Prostate gland (tissue), 2 donors: ENCODE data around the gene SH2D6. TPM values are rescaled to one million over a fixed set of nuclear protein-coding genes. Genes with fewer than 3 reads are reported as not detected.

ENCODE experiments used
- DNase-seq: peaks from one replicate; pipeline ENCODE4 v3.0.0-alpha.2; 2019; ENCODE audit warnings: low spot score
- H3K27ac ChIP-seq, 2 donors: fragments of 200-600 bp; sonication (generic); 2 replicates each; pipeline ENCODE4 v1.5.1; 2017 to 2019
- H3K27me3 ChIP-seq: fragments of 200-600 bp; sonication (generic); replicated peaks from 2 replicates; pipeline ENCODE4 v1.5.1; 2019; ENCODE audit not compliant: insufficient read depth
- H3K36me3 ChIP-seq, 2 donors: fragments of 200-600 bp; sonication (generic); 1 replicate in 1 of 2; 2 replicates in 1 of 2; pipeline versions ENCODE4 v1.5.1 to v1.8.1; 2017 to 2019
- H3K4me1 ChIP-seq: fragments of 200-600 bp; sonication (generic); replicated peaks from 2 replicates; pipeline ENCODE4 v1.5.1; 2019
- H3K4me3 ChIP-seq, 2 donors: fragments of 200-600 bp; sonication (generic); 2 replicates each; pipeline ENCODE4 v1.5.1; 2017 to 2019
- H3K9me3 ChIP-seq: fragments of 200-600 bp; sonication (generic); 2 replicates; pipeline ENCODE4 v1.5.1; 2017
- CTCF ChIP-seq, 4 experiments: fragments of 200-600 bp in 2 of 4; fragments of 450-650 bp in 2 of 4; sonication (generic) in 2 of 4; IDR thresholded peaks; 1 replicate in 3 of 4; 2 replicates in 1 of 4; pipeline ENCODE4 v1.5.1; 2016 to 2019; ENCODE audit warnings: antibody characterized with exemption in 4 of 4, mild to moderate bottlenecking in 2 of 4, moderate library complexity in 2 of 4
- POLR2A ChIP-seq: fragments of 450-650 bp; IDR thresholded peaks from one replicate; pipeline ENCODE4 v1.6.1; 2016; ENCODE audit warnings: antibody characterized with exemption, mild to moderate bottlenecking
- POLR2AphosphoS5 ChIP-seq: sonication (generic); formaldehyde crosslinking; IDR thresholded peaks from one replicate; pipeline ENCODE4 v1.6.1; 2017; ENCODE audit warnings: antibody characterized with exemption
- WGBS: methylation state at CpG from one replicate; pipeline ENCODE4 v1.1.5; 2018; 5-methylcytosine and 5-hydroxymethylcytosine counted together
- intact Hi-C: fragments of 100-400 bp; cut with DNase I; formaldehyde crosslinking; loops from one replicate; pipeline ENCODE4 v1.14.2; 2022
- total RNA-seq, 2 donors: library from RNA; depleted of rRNA; stranded (reverse); fragments of >200 nt; gene quantifications; one replicate each; pipeline ENCODE4 v1.1.0, GENCODE V29; 2016

Gene SH2D6
- total RNA-seq, 2 donors from 2014 or later, result 0.23 to 1.8 TPM

GRCh38 chr2:85414761-85415553 is 3.6 kb upstream of the SH2D6 start:
- intact Hi-C loops, result loop anchor here (5.0 kb wide), 1 partner anchor 192 kb away; no protein-coding TSS in a partner anchor
- WGBS, result 86% methylated on average over 7 of the region's 7 CpGs
- Histone ChIP-seq H3K36me3 (no peaks in the 10 kb centered on the region), H3K9me3 (no peaks in the 10 kb centered on the region), H3K4me1 (peaks cover 14% of the 10 kb centered on the region), H3K4me3 (no peak overlapping the region), H3K27me3 (no peaks in the 10 kb centered on the region), H3K27ac (no peak overlapping the region)
- TF ChIP-seq CTCF (IDR thresholded peaks at IDR 0.05) (no peak), POLR2A (no peak), POLR2AphosphoS5 (no peak)
- DNase-seq, result no peak

- intact Hi-C loops, result loop anchor here (5.0 kb wide), 1 partner anchor 191 kb away; no protein-coding TSS in a partner anchor
- H3K9me3 ChIP-seq, result no peaks in the 10 kb centered on the region
- H3K4me3 ChIP-seq, result no peak overlapping the region
- WGBS, result 80% methylated on average over 12 of the region's 12 CpGs
- no peak overlapping the region for H3K27ac ChIP-seq
- no peaks in the 10 kb centered on the region for H3K36me3 ChIP-seq
- H3K4me1 ChIP-seq, result peaks cover 19% of the 10 kb centered on the region
- no peaks in the 10 kb centered on the region for H3K27me3 ChIP-seq
- TF ChIP-seq CTCF (IDR thresholded peaks at IDR 0.05) (no peak), POLR2A (no peak), POLR2AphosphoS5 (no peak)
- DNase-seq, result no peak
Observed at GRCh38 chr2:85415980-85416650, 2.4 kb upstream of the SH2D6 start.

GRCh38 chr2:85419009-85419675 is 628 bp downstream of the SH2D6 start:
- Histone ChIP-seq H3K4me3 (peak overlapping the region; percentile 52 to 57), H3K9me3 (no peaks in the 10 kb centered on the region), H3K36me3 (no peaks in the 10 kb centered on the region), H3K4me1 (peaks cover 25% of the 10 kb centered on the region), H3K27me3 (no peaks in the 10 kb centered on the region), H3K27ac (peak overlapping the region; percentile 89)
- no peak for DNase-seq
- intact Hi-C loops, result loop anchor here (5.0 kb wide), 1 partner anchor 188 kb away; no protein-coding TSS in a partner anchor
- 54% methylated on average over 16 of the region's 17 CpGs for WGBS
- TF ChIP-seq POLR2AphosphoS5, result no peak
- TF ChIP-seq POLR2A, result no peak
- no peak for TF ChIP-seq CTCF (IDR thresholded peaks at IDR 0.05)

GRCh38 chr2:85420536-85421259 is 2.2 kb downstream of the SH2D6 start:
- Histone ChIP-seq H3K4me1 (peaks cover 25% of the 10 kb centered on the region), H3K4me3 (no peak overlapping the region), H3K27me3 (no peaks in the 10 kb centered on the region), H3K27ac (peak overlapping the region; percentile 90), H3K36me3 (no peaks in the 10 kb centered on the region), H3K9me3 (no peaks in the 10 kb centered on the region)
- intact Hi-C loops, result loop anchor here (2.0 kb wide), 1 partner anchor 132 kb away; no protein-coding TSS in a partner anchor
- 15% methylated on average over 21 of the region's 22 CpGs for WGBS
- peak; percentile 79 for DNase-seq
- TF ChIP-seq CTCF (IDR thresholded peaks at IDR 0.05) (peak; percentile 100), POLR2A (no peak), POLR2AphosphoS5 (peak; percentile 79)
